COLO668 (cell line): ENCODE measurements around the gene PDZD8.
"Not testable (repeated sequence)": the region's sequence is repeated elsewhere in the genome, so short reads cannot be mapped to it uniquely, and the experiment has no call there.

Source experiments
- DNase-seq: peaks from one replicate; lab custom pipeline; 2025; ENCODE audit not compliant: unreplicated experiment; lab: John Stamatoyannopoulos, UW

The PDZD8 gene

DNA sequence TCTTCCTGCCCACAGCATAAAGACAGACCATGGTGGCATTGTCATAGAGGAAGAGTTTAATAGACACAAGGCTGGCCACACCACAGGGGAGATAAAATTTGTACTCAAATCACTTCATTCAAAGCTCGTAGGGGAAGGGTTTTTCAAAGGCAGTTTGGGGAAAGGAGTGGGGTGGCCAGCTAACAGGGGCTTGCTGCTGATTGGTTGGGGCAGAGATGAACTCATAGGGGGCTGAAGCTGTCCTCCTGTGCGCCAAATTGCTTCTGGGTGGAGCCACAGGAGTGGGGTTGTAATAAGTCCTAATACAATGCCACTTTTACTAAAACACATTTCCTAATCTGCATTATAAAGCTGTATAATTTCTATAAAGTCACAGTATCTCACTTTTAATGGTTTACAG lies 22.5 kb downstream of the PDZD8 start:
- DNase-seq: no peak

DNA sequence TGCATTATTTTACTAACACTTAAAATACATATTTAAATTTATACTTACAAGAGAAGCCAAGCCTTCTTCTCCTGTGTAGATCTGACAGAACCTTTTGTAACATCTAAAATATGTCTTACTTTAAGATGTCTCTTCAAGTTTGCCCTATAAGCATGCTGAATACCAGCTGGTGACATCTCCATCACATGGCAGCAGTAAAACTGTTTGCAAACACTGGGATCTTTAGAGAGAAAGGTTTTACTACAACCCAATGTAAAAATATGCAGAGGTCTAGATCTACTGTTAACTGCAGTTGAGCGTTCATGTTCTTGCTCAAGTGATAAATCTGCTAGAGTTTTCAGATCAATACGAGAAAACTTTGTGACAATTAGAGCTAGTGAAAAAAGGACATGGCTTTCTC lies 23.2 kb downstream of the PDZD8 start:
- no peak for DNase-seq

DNA sequence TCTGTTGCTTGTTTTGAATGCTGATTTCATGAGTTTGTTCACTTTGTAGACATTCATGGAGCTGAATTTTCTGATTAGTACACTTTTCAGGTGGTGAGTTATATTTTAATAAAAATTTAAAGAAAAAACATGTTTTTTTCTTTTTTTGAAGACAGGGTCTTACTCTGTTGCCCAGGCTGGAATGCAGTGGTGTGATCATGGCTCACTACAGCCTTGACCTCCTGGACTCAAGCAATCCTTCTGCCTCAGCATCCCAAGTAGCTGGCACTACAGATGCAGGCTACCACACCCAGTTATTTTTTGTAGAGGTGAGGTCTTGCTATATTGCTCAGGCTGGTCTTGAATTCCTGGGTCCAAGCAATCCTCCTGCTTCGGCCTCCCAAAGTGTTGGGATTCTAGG lies 23.7 kb downstream of the PDZD8 start:
- DNase-seq: no peak

DNA sequence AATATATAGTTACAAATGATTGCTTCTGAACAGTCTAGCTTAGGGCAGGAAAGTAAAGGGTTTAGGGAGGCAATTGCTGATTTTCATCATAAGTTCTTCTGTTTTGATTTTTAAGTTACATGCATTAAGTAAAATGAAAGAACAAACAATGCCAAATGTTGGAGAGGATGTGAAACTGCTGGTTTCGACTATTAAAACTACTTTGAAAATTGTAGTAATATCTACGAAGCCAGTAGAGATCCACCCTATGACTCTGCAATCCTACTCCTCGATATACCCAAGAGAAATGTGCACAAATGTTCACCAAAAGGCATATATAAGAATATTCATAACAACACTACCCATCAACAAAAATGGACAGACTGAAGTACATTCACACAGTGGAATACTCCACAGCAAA lies 24.3 kb downstream of the PDZD8 start:
- DNase-seq: no peak

DNA sequence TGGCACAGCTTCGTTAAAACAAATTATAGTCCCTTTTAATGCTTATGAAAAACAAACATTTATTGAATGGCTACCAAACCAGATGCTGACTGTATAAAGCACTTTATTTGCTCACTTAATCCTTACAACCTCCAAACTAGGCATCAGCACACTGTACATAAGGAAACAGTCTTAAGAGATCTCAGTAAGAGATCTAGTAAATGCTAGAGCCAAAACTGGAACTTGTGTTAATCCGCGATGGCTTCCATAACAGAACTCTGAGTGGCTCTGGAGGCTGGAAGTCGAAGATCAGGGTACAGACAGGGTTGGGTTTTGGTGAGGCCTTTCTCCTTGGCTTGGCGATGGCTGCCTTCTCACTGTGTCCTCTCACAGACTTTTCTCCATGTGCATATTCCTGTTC lies 27.0 kb downstream of the PDZD8 start:
- no peak for DNase-seq

DNA sequence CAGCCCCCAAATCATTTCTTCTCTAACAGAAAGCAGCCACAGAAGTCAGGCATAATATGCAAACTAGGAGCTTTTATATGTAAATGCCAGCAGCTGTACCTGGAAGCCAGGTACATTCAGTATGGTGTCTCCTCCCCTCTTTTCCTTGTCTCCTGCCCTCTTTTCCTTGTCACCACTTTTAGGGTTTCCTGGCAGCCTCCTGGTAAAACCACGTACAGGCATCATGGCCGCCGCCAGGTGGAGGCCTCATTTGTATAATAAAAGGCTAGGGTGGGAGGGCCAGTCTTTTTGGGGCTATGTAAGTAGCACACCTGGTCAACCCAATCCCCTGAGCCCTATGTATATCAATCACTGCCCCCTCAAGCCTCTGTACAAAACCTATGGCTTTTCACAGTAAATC lies 28.7 kb downstream of the PDZD8 start:
- DNase-seq: no peak

DNA sequence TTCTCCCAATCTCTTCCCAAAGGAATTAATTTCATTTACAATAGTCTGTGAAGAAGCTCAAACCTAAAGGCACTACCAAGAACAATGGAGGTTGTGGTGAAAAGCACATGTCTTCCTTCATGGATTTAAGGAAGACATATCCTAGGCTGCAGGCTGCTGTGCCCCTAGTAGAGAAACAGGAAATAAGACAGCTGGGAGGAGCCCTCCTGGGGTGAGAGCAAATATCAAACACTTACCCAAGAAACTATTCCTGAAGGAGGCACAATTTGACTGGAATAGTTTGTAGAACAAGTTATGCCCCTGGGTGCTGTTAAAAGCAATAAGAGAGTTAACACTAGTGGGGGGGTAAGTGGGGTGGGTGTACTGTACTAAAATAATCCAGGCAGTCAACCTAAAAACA lies 30.1 kb downstream of the PDZD8 start:
- DNase-seq: no peak

DNA sequence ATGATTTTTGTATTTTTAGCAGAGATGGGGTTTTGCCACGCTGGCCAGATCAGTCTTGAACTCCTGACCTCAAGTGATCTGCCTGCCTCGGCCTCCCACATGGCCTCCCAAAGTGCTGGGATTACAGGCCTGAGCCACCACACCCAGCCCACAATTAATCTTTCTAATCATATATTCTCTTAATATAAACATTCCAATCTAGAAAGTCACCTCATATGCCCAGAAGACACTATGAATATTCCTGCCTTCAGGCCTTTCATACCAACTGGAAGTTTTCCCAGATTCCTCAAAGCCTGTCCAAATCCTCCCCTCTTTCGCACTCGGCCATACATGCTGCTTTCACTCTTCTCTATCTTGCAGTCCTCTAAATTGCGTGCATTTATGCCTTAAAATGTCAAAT lies 32.6 kb downstream of the PDZD8 start:
- DNase-seq: no peak

DNA sequence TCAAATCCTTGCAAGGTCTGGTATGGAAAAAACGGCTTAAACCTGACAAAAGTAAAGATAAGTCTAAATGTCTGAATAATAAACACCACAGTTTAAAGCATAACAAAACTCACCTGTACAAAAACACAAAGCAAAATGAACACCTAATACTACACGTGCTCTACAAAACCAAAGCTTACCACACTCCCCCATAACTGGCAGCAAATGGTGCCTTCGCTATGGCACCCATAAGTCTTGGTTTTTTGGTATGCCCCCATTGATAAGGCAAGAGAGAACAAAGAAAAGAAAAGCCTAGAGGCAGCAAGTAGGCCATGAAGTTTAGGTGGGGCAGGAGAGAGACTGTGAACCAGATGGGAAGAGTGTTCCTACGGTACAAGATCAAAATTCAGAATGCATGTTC lies 34.2 kb downstream of the PDZD8 start:
- DNase-seq: no peak

DNA sequence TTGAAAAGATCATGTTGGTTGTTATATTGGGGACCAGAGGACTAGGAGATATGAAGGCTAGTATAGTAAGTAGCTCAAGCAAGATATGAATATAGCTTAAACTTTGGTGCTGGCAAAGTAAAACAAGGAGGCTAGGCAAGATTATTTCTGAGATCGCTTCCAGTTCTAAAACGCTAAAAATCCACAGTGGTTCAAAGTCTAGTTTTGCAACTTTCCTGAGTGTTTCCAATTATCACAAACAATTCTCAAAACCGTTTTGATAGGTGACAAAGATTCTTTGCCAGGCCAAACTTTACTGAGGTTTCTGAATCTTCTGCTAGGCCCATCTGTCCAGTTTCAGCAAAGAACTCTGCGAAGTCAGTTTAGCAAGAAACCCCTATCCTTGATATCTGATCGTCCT lies 35.3 kb downstream of the PDZD8 start:
- DNase-seq: no peak

DNA sequence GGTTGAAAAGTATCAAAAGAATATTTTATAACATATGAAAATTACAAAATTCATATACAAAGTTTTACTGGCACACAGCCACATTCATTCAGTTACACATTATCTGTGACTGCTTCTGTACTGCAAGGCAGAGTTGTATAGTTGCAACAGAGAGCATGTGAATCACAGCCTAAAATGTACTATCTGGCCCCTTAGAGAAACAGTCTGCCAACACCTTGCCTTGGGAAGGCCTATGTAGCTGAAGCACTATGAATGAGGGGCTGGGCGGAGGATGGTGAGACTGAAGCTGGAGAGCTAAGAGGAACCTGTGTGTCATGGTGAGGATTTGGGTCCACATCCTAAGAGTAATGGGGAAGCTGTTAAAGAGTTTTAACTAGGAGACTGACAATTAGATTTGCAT lies 35.7 kb downstream of the PDZD8 start:
- DNase-seq: no peak

DNA sequence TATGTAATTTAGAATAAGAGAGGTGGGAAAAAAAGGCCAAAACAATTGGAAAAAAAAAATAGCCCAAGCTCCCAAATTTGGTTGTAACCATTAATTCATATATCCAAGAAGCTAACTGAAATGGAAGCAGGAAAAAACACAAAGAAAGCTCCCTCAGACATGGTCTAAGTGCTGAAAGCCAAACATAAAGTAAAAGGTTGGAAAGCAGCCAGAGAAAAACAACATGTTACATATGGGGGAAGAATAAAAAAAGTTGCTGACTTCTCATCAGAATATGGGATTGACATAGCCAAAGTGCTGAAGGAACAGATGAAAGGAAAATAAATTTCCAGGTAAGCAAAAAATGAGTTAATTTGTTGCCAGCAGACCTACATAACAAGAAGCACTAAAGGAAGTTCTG lies 40.3 kb downstream of the PDZD8 start:
- no peak for DNase-seq

DNA sequence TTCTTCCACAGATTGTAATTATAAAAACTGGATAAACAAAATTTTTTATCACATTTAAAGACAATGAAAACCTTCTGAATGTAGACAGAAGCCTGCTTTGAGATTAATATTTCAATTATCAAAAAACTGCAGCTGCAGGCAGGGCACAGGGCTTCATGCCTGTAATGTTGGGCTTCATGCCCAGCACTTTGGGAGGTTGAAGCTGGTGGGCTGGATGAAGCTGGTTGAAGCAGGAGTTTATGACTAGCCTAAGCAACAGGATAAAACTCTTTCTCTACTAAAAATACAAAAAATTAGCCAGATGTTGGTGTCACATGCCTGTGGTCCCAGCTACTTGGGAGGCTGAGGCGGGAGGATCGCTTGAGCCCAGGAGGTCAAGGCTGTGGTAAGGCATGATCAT lies 41.2 kb downstream of the PDZD8 start:
- DNase-seq: no peak

DNA sequence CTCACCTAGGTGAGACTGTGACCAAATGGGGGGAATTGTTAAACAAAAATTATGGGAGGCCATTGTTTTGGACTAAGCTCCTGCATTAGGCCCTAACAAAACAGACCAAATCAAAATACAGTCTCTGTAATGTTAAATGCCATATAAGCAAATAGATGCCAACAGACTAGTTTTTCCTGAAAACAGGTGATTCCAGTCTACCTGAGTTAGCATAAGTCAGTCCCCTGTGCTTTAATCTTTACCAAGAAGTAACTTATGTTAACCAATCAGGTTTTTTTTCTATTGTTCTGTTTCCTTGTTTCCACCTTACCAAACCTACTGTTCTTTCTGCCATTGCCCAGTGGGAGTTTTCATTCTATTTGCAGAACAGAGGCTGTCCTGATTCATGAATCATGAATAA lies 48.0 kb downstream of the PDZD8 start:
- no peak for DNase-seq

DNA sequence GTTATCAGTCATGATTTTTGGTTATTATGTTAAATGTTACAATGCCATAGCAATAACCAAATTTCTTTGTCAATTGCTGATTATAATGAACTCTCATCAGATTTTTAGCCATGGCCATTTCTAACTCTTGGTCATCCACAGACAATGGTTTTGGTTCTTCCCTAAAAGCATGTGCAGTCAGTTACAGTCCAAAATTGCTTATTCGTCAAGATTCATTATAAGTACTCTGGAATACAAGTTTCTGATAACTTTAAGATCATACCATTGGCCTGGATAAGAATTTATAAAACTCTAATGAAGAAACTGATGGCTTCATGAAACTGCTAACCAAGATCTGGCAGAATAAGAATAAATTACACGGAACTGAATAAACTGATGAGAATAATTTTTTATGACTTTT lies 50.9 kb downstream of the PDZD8 start:
- DNase-seq: no peak

DNA sequence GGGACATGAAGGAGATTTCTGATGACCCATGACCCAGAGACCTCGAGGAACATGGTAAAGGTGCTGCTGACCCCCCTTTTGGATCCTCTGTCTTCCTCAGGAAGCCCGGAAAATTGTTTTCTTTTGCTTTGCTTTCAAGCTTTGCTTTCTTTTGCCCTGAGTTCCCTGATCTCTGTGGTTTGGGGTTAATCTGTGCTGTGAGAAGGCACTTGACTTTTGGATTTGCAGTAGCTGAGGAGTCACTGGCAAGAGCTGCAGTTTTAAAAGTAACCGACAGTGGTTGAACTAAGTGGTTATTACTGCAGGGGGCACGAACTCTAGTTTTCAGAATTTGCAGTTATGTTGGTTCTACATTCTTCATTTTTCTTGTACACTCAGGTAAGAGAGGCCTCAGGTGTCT lies 53.0 kb downstream of the PDZD8 start:
- no peak for DNase-seq

DNA sequence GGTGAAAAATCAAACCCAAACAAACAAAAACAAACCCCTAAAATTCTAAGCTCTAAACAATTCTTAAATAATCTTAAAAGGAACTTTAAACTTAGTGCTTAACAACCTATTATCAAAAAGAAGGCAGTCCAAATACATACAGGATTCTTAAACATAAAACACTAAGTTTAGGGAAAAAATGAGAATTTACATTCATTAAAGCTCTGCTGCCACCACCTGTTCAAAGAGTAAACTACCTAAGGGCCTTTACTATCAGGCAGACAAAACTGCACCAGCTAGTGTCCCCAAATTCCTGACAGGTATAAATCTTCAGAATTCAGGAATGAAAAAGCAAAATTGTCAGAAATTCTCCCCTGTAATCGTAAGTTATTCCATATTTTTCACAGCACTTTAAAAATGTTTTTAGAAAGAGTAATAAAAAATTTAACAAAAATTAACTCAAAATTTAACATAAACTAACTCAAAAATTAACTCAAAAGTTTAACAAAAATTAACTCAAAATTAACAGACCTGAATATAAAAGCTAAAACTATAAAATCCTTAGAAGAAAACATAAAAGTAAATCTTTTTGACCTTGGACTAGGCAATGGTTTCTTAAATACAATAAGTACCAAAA lies 55.1 kb downstream of the PDZD8 start:
- peak; percentile 0 for DNase-seq

DNA sequence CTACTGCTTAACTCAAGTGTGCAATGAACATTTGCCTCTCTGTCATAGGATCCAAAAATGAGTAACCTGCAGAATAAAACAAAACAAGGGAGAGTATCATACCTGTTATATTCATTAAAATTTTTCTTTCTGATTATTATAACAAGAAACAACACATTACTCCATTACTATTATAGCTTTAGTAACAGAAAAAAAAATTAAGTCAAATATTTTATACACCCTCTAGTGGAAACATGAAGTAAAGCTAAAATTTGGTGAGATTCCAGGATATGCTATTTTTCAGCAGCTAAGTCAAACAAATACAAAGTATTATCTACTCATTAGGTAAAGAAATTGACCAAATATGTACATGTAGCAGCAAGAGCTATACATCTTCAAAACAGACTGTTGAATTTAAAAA lies 56.3 kb downstream of the PDZD8 start:
- DNase-seq: no peak

DNA sequence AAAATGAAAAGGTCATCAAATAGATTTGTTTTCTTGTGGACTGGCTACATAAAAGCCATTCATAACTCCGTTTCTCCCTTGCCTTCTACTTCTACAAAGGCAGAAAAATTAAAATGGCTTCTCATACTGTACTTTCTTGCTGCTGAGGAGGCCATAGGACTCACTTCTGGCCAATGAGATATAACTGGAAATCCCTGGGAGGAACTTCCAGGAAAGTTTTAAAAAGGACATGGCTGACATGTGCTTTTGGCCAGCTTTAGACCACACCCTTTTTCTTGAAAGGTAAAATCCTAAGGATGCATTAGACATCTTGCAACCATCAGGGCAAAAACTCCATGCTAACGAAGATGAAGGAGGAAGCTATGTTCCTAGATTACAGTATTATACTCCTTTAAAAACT lies 58.5 kb downstream of the PDZD8 start:
- DNase-seq: no peak

DNA sequence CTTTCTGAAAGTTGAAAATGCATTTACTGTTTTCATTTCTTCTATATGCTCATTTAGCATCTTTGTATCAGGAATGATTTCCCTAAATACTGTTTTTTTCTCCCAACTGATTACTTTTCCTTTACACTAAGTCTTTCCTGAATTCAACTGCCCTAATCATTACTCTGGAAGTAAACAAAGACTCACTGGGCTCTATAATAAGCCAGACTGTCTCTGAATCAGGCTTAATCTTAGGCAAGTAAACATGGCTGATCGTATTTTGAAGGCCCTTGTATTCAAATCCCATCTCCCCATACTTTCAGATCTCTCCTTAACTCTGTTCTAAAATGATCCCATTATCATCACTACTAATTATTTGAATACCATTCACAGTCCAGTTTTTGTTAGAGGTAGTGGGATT lies 61.6 kb downstream of the PDZD8 start:
- no peak for DNase-seq

DNA sequence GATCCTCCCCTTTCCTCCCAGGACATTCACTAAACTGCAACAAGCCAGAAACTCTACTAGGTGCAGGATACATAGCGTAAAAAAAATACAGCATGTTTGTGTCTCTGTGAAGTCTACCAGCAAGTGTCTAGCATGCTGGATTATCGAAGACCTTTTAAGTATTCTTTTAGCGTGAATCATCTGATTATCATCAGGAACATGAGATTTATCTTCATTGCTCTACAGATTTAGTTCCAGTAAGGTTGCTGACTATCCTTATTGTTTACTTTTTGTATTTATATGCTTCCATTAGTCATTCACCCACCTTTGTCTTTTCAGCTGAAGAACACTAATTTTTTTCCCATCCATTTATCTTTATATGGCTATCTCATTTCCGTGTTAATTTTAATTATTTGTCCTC lies 62.8 kb downstream of the PDZD8 start:
- DNase-seq: no peak

DNA sequence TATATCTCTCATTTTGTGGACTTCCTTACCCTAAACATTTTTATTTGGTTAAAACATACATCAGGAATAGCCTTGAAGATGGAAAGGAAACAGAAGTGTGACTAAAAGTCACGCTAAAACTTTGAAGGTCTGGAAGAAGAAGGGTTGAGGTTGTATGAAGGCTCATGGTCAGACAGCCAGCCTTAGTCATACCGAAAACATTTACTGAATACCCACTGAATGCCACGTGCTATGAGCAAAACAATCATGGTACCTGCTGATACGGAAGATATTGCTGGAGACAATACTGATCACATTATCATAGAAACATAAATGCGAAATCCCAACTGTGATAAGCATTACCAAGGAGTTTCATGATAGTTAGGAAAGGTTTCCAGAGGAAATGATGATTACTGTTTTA lies 64.0 kb downstream of the PDZD8 start:
- no peak for DNase-seq

DNA sequence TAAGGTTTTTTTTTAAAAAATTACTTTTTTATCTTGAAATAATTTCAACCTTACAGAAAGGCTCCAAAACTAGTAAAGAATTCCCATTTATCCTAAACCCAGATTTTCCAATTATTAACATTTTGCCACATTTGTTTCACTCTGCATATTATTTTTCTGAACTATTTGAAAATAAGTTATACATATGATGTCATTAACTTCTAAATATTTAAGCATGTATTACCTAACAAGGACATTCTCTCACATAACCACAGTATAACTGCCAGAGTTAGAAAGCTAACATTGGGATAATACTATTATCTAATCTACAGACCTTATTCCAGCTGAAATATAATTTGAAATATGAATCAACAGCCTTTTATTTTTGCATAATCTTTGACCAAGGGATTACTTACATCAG lies 68.6 kb downstream of the PDZD8 start:
- DNase-seq: no peak

DNA sequence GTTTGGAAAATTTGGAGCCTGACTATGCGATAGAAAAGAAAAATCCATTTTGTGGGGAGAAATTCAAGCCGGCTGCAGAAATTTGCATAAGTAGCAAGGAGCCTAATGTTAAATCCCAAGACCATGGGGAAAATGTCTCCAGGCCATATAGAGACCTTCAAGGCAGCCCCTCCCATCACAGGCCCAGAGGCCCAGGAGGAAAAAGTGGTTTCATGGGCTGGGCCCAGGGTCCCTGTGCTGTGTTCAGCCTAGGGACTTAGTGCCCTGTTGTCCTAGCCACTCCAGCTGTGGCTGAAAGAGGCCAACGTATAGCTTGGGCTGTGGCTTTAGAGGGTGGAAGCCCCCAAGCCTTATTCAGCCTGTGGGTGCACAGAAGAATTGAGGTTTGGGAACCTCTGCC lies 71.8 kb downstream of the PDZD8 start:
- not testable (repeated sequence) for DNase-seq
